ENCODE results near the gene TBX5. TPM values are rescaled to one million over a fixed set of nuclear protein-coding genes. Genes with fewer than 3 reads are reported as not detected.

The TBX5 gene
- total and polyA plus RNA-seq, 9 donors, result 0.11 to 4.7 (median 1.9) TPM

DNA sequence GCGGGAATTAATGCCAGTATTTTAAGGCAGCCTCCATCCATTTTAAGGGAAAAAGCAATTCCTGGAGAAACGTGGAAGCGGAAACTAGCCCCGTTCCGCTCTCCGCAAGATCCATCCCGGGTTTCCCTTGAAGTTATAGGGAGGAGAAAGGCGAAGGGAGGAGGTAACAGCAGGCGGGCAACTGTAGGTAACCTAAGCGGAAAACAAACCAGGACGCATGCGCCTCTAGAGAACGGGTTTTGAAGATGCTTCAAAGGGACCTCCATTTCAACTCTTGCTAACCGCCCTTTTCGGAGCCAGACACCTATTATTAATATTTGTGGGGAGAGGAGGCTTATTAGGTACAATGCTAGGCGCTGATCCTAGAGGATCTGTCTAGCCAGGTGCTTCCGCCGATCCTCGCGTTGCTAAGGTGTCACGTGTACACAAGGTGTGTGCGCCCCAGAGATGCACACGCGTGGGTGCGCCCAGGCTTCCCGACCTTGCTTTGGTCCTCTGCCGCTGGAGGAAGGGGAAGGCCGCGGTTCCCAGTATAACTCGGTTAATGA lies 6.2 kb downstream of the TBX5 start:
- Histone ChIP-seq H3K27me3 (ENCODE audit: control insufficient read depth, insufficient read depth, low read length) (peaks cover 94% of the 10 kb centered on the region), H3K4me3 (ENCODE audit: low read length) (no peak overlapping the region), H3K9me3 (replicated peaks; ENCODE audit: control insufficient read depth, low read depth, low read length) (no peaks in the 10 kb centered on the region), H3K36me3 (ENCODE audit: control insufficient read depth, insufficient read depth, low read length) (no peaks in the 10 kb centered on the region), H3K27ac (ENCODE audit: low read length) (no peak overlapping the region), H3K4me1 (ENCODE audit: control insufficient read depth, insufficient read depth, low read length) (peaks cover 6% of the 10 kb centered on the region)
- no peak for DNase-seq
- WGBS (ENCODE audit: insufficient coverage), result 38% methylated on average over 20 of the region's 30 CpGs

DNA sequence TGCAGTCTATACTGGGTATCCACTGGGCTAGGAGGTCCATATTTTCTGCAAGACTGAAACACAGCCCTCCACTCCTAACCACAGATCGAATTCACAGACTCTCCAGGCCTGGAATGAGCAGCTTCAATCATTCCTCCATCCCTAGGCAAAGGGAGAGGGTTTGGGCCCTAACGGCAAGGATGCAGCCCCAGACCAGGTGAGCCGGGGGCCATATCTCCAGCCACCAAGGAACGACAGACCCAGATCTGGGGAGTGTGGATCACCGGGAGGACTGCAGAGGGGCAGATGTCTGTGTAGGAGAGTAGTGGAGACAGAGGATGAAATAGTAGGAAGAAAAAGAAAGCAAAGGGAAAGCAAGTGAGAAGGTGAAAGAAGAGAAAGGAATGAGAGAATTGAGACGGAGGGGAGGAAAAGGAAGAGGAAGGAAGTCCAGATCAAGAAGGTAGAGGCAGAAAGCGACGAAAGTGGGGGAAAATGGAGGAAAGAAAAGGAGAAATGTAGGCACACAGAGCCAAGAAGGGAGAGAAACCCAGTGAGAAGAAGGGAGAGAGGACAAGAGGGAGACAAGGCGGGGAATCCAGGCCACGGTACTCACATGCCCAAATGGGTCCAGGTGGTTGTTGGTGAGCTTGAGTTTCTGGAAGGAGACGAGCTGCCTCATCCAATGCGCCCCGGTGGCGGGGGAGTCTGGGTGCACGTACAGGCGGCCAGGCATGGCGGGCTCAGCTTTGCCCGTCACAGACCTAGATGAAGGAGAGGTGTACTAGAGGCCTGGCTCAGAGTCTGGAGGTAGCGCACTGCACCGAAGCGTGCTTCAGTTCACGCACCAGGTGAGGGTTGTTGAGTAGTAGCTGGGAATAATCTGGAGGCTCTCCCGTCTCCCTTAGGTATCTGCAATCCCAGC lies 7.7 kb downstream of the TBX5 start:
- H3K27ac ChIP-seq (ENCODE audit: low read length), result no peak overlapping the region
- no peak overlapping the region for H3K4me3 ChIP-seq (ENCODE audit: low read length)
- peaks cover 6% of the 10 kb centered on the region for H3K4me1 ChIP-seq (ENCODE audit: control insufficient read depth, insufficient read depth, low read length)
- no peak for DNase-seq
- H3K27me3 ChIP-seq (ENCODE audit: control insufficient read depth, insufficient read depth, low read length), result peaks cover 94% of the 10 kb centered on the region
- H3K36me3 ChIP-seq (ENCODE audit: control insufficient read depth, insufficient read depth, low read length), result no peaks in the 10 kb centered on the region
- 42% methylated on average over 19 of the region's 23 CpGs for WGBS (ENCODE audit: insufficient coverage)
- H3K9me3 ChIP-seq (replicated peaks; ENCODE audit: control insufficient read depth, low read depth, low read length), result no peaks in the 10 kb centered on the region

DNA sequence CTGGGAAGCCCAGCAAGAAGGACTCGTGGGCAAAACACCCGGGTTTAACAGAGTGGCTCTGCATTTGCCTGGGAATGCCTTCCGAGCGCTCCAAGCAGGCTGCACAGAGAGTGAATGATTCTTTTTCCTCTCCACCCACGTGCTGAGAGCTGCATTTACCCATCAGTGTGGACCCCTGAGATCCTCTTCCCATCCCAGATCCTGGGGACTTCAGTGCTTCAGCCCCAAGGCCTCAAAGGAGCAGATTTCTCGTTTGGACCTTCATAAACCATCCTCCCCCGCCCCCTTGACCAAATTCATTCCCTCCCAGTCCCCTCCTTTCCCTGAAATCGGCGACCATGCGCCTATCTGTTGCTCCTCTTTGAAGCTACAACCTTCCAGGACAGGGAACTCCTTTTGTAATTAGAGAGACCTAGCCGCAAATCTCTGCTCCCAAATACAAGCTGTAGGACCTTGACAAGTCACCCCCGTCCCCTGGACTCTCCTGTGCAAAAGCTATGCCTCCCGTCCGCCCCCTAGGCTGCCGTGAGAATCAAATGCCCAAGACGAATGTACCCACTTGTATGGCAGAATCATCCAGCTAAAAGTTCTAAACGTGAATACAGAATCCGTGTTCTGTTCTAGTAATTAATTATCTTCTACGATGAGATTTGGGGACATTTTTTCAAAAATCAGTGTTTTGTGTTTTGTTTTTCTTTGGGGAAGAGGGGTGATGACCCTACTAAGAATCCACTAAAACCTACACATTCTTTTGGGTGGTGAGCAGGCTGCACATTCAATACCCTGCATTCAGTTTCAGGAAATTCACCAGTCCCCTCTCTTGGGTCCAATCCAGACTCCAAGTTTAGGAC lies 8.8 kb downstream of the TBX5 start:
- Histone ChIP-seq H3K9me3 (replicated peaks; ENCODE audit: control insufficient read depth, low read depth, low read length) (no peaks in the 10 kb centered on the region), H3K36me3 (ENCODE audit: control insufficient read depth, insufficient read depth, low read length) (no peaks in the 10 kb centered on the region), H3K27ac (ENCODE audit: low read length) (no peak overlapping the region), H3K4me3 (ENCODE audit: low read length) (no peak overlapping the region), H3K4me1 (ENCODE audit: control insufficient read depth, insufficient read depth, low read length) (peaks cover 6% of the 10 kb centered on the region), H3K27me3 (ENCODE audit: control insufficient read depth, insufficient read depth, low read length) (peaks cover 94% of the 10 kb centered on the region)
- WGBS (ENCODE audit: insufficient coverage), result 34% methylated on average over 15 of the region's 19 CpGs
- no peak for DNase-seq

DNA sequence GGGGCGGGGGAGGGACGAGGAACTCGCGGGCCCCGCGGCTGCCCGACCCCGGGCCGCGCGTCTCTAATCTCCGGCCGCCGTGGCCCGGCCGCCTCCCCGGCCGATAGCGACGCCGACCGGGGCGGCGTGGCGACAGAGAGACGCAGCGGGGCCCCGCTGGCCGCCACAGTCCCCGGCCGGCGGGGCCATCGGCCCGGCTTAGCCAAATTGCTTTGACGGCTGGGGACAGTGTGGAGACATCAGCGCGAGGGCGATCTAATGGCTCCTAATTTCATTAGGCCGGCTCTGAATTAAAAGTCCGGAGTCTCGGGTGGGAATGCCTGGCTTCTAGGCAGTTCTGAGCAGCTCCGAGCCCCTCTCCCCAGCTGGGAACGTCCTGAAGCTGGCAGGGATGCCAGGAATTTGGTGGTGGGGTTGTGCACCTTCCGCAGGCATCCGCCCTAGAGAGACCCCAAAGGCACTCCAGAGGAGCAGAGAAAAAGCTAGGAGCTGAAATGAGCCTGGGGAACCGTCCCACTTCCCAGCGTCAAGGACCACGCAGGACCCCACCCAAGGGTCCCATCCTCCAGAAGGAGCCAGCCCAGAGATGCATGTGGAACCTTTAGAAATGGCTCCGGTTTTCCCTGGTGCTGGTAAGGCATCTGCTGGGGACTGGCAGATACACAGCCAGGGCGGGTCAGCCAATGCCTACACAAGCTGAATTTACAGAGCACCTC lies 9.6 kb downstream of the TBX5 start:
- 19% methylated on average over 48 of the region's 50 CpGs for WGBS (ENCODE audit: insufficient coverage)
- Histone ChIP-seq H3K36me3 (ENCODE audit: control insufficient read depth, insufficient read depth, low read length) (no peaks in the 10 kb centered on the region), H3K9me3 (replicated peaks; ENCODE audit: control insufficient read depth, low read depth, low read length) (no peaks in the 10 kb centered on the region), H3K27ac (ENCODE audit: low read length) (no peak overlapping the region), H3K27me3 (ENCODE audit: control insufficient read depth, insufficient read depth, low read length) (peaks cover 92% of the 10 kb centered on the region), H3K4me1 (ENCODE audit: control insufficient read depth, insufficient read depth, low read length) (peaks cover 6% of the 10 kb centered on the region), H3K4me3 (ENCODE audit: low read length) (no peak overlapping the region)
- no peak for DNase-seq

DNA sequence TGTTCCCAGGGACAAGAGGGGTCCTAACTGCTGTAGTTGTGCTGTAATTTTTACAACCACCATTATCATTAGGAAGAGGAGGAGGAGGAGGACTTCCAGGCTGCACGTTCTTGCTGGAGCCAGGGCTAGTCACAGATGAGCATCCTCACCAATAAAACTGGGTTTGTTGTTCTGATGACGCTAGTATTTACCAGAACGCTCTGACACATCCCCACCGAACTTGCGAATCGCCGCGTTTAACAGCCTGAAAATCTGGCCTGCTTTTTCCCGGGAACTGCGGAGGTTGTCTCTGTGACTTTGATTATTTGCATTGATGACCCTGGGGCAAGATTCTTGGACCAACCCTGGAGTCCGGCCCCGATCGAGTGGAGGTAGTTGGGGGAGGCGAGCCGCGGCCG lies 10.2 kb downstream of the TBX5 start:
- Histone ChIP-seq H3K27me3 (ENCODE audit: control insufficient read depth, insufficient read depth, low read length) (peaks cover 89% of the 10 kb centered on the region), H3K4me1 (ENCODE audit: control insufficient read depth, insufficient read depth, low read length) (peaks cover 6% of the 10 kb centered on the region), H3K4me3 (ENCODE audit: low read length) (no peak overlapping the region), H3K9me3 (replicated peaks; ENCODE audit: control insufficient read depth, low read depth, low read length) (no peaks in the 10 kb centered on the region), H3K27ac (ENCODE audit: low read length) (no peak overlapping the region), H3K36me3 (ENCODE audit: control insufficient read depth, insufficient read depth, low read length) (no peaks in the 10 kb centered on the region)
- DNase-seq, result no peak
- WGBS (ENCODE audit: insufficient coverage), result 39% methylated on average over 16 of the region's 17 CpGs

DNA sequence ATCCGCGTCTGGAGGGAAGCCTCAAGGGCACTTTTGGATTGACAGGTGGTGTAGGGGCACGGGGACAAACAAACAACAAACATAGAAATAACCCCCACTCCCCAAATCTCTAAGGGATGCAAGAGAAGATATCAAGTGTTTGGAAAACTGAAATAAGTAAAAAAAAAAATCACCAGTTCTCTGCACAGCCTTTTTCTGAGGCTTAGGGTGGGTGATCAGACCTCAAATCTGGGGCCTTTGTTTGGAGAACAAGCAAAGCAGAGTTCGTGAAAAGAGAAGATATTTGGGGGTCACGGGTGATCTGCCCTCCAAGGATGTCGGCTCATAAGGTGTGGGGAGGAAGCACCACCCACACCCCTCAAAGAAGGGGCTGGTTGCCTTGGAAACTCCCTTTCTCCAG lies 10.7 kb downstream of the TBX5 start:
- Histone ChIP-seq H3K27ac (ENCODE audit: low read length) (no peak overlapping the region), H3K9me3 (replicated peaks; ENCODE audit: control insufficient read depth, low read depth, low read length) (no peaks in the 10 kb centered on the region), H3K4me3 (ENCODE audit: low read length) (no peak overlapping the region), H3K27me3 (ENCODE audit: control insufficient read depth, insufficient read depth, low read length) (peaks cover 86% of the 10 kb centered on the region), H3K36me3 (ENCODE audit: control insufficient read depth, insufficient read depth, low read length) (no peaks in the 10 kb centered on the region), H3K4me1 (ENCODE audit: control insufficient read depth, insufficient read depth, low read length) (peaks cover 3% of the 10 kb centered on the region)
- no peak for DNase-seq
- WGBS (ENCODE audit: insufficient coverage), result no CpG with 5 or more reads among the region's 6 CpGs

DNA sequence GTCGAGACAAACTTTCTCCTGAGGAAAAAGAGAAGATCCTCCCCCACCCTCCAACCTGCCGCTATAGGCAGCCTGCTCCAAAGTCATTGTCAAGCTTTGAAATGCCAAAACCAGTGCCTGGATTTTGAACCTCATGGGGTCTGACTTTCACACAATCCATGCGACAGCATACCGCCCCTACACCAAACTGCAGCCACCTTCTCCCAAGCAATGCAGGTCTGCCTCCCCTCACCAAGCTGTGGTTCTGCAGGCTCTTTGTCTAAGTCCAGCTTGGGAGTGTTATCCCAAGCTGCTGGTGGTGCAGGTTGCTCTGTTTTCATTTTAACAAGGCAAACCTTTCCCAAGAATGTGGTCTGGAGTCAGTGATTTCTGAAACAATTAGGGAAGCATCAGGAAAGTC lies 12.4 kb downstream of the TBX5 start:
- Histone ChIP-seq H3K4me1 (ENCODE audit: control insufficient read depth, insufficient read depth, low read length) (no peaks in the 10 kb centered on the region), H3K27ac (ENCODE audit: low read length) (no peak overlapping the region)

DNA sequence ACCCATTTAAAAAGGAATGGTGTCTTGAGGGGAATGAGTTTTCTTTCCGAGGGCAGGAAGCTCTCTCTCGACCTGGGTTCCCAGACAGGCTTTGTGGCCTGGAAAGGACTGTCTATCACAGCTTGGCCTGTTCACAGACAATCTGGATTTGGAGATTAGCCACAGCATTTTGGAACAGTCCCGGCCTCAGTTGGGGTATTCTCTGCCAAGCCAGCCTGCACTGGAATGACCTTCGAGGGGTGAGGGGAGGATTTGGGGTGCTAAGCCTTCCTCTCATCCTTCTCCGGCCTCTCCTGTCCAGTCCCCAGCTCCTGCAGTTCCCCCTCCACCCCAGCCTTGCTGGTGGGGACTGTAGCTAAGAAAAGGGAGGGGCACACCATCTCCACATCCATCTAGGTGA lies 13.0 kb downstream of the TBX5 start:
- Histone ChIP-seq H3K27me3 (ENCODE audit: control insufficient read depth, insufficient read depth, low read length) (peaks cover 63% of the 10 kb centered on the region), H3K9me3 (replicated peaks; ENCODE audit: control insufficient read depth, low read depth, low read length) (no peaks in the 10 kb centered on the region), H3K4me3 (ENCODE audit: low read length) (no peak overlapping the region), H3K4me1 (ENCODE audit: control insufficient read depth, insufficient read depth, low read length) (no peaks in the 10 kb centered on the region), H3K27ac (ENCODE audit: low read length) (no peak overlapping the region), H3K36me3 (ENCODE audit: control insufficient read depth, insufficient read depth, low read length) (no peaks in the 10 kb centered on the region)
- no peak for DNase-seq
- 33% methylated on average over 3 of the region's 5 CpGs for WGBS (ENCODE audit: insufficient coverage)

More for the DNA sequence above, 12.4 kb downstream of the TBX5 start:
- Histone ChIP-seq H3K4me3 (ENCODE audit: low read length) (no peak overlapping the region), H3K9me3 (replicated peaks; ENCODE audit: control insufficient read depth, low read depth, low read length) (no peaks in the 10 kb centered on the region), H3K36me3 (ENCODE audit: control insufficient read depth, insufficient read depth, low read length) (no peaks in the 10 kb centered on the region), H3K27me3 (ENCODE audit: control insufficient read depth, insufficient read depth, low read length) (peaks cover 69% of the 10 kb centered on the region)
- DNase-seq, result no peak
- 28% methylated on average over 4 of the region's 4 CpGs for WGBS (ENCODE audit: insufficient coverage)

DNA sequence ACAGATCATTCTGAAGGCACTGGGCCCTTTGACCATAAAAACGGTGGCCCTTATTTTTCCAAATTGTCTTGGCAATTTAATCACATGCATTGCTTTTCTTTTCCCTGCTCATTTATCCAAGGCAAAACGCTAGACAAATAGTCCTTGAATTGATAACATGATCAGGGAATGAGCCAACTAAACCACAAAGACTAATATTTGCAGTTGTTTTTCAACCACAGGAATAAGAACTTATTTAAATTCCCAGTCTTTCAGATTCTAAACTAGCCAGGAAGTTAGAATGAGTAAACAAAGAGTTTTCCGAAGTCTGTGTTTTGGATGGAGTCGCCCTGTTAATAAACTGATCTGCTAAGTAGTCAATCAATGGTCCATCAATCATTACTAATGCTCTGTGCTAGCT lies 14.9 kb downstream of the TBX5 start:
- DNase-seq, result no peak
- Histone ChIP-seq H3K4me1 (ENCODE audit: control insufficient read depth, insufficient read depth, low read length) (no peaks in the 10 kb centered on the region), H3K27ac (ENCODE audit: low read length) (no peak overlapping the region), H3K4me3 (ENCODE audit: low read length) (no peak overlapping the region), H3K27me3 (ENCODE audit: control insufficient read depth, insufficient read depth, low read length) (peaks cover 44% of the 10 kb centered on the region), H3K9me3 (replicated peaks; ENCODE audit: control insufficient read depth, low read depth, low read length) (no peaks in the 10 kb centered on the region), H3K36me3 (ENCODE audit: control insufficient read depth, insufficient read depth, low read length) (no peaks in the 10 kb centered on the region)
- no CpG with 5 or more reads among the region's 4 CpGs for WGBS (ENCODE audit: insufficient coverage)
